ENCODE measurements around the gene LDLR. TPM values are rescaled to one million over a fixed set of nuclear protein-coding genes. Genes with fewer than 3 reads are reported as not detected.
"Not testable (repeated sequence)": the region's sequence is repeated elsewhere in the genome, so short reads cannot be mapped to it uniquely, and the experiment has no call there.

LDLR gene
- total RNA-seq, 2 donors from 2014 or later: 63.8 to 83.5 TPM

DNA sequence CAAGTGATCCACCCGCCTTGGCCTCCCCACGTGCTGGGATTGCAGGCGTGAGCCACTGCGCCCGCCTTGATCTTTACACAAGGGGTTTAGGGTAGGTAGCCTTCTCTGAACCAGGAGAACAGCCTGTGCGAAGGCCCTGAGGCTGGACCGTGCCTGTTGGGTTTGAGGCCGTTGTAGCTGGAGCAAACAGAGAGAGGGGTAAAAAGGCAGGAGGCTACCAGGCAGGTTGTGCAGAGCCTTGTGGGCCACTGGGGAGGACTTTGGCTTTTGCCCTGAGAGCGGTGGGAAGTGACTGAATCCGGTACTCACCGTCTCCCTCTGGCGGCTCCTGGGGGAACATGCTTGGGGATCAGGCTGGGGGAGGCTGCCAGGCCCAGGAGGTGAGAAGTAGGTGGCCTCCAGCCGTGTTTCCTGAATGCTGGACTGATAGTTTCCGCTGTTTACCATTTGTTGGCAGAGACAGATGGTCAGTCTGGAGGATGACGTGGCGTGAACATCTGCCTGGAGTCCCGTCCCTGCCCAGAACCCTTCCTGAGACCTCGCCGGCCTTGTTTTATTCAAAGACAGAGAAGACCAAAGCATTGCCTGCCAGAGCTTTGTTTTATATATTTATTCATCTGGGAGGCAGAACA is 41.7 kb downstream of the LDLR start:
- Mint-ChIP-seq H3K36me3 (ENCODE audit: low read depth) (peaks cover 81% of the 10 kb centered on the region), H3K27ac (peak overlapping the region; percentile 2), H3K9me3 (no peaks in the 10 kb centered on the region), H3K4me3 (no peak overlapping the region), H3K4me1 (no peaks in the 10 kb centered on the region), H3K27me3 (no peaks in the 10 kb centered on the region)
- ATAC-seq (replicated peaks): peak; percentile 82

DNA sequence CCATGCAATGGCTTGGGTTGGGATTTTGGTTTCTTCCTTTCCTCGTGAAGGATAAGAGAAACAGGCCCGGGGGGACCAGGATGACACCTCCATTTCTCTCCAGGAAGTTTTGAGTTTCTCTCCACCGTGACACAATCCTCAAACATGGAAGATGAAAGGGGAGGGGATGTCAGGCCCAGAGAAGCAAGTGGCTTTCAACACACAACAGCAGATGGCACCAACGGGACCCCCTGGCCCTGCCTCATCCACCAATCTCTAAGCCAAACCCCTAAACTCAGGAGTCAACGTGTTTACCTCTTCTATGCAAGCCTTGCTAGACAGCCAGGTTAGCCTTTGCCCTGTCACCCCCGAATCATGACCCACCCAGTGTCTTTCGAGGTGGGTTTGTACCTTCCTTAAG is 42.2 kb downstream of the LDLR start:
- H3K36me3 Mint-ChIP-seq (ENCODE audit: low read depth): peaks cover 75% of the 10 kb centered on the region

DNA sequence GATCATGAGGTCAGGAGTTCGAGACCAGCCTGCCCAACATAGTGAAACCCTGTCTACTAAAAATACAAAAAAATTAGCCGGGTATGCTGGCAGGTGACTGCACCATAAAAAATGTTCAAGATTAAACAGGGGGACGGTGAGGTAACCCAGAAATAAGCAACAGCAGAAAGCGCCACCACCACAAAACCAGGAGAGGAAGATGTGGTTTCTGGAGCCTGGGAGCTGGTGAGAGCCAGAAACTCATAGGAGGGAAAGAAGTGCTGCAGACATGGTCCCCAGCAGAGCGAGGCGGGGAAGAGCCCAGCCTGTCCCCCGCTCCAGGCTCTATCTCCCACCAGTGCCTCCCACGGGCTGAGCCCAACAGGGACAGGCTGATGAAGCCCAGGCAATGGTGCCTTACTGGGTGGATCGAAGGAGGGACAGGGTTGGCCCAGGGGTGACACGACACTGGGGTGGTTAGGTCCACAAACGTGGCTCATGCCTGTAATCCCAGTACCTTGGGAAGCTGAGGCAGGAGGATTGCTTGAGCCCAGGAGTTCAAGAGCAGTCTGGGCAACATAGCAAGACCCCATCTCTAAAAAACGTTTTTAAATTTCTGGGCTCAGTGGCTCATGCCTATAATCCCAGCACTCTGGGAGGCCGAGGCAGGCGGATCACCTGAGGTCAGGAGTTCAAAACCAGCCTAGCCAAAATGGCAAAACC is 47.3 kb downstream of the LDLR start:
- no peak for ATAC-seq (replicated peaks)
- Mint-ChIP-seq H3K27ac (peak overlapping the region; percentile 67), H3K36me3 (ENCODE audit: low read depth) (peaks cover 25% of the 10 kb centered on the region), H3K4me1 (peaks cover 4% of the 10 kb centered on the region), H3K27me3 (no peaks in the 10 kb centered on the region), H3K9me3 (no peaks in the 10 kb centered on the region), H3K4me3 (peak overlapping the region; percentile 74)

More for the DNA sequence above, 42.2 kb downstream of the LDLR start:
- H3K4me3 Mint-ChIP-seq: no peak overlapping the region
- H3K27ac Mint-ChIP-seq: peak overlapping the region; percentile 2
- ATAC-seq (replicated peaks): no peak
- no peaks in the 10 kb centered on the region for H3K9me3 Mint-ChIP-seq
- H3K27me3 Mint-ChIP-seq: no peaks in the 10 kb centered on the region
- H3K4me1 Mint-ChIP-seq: no peaks in the 10 kb centered on the region

DNA sequence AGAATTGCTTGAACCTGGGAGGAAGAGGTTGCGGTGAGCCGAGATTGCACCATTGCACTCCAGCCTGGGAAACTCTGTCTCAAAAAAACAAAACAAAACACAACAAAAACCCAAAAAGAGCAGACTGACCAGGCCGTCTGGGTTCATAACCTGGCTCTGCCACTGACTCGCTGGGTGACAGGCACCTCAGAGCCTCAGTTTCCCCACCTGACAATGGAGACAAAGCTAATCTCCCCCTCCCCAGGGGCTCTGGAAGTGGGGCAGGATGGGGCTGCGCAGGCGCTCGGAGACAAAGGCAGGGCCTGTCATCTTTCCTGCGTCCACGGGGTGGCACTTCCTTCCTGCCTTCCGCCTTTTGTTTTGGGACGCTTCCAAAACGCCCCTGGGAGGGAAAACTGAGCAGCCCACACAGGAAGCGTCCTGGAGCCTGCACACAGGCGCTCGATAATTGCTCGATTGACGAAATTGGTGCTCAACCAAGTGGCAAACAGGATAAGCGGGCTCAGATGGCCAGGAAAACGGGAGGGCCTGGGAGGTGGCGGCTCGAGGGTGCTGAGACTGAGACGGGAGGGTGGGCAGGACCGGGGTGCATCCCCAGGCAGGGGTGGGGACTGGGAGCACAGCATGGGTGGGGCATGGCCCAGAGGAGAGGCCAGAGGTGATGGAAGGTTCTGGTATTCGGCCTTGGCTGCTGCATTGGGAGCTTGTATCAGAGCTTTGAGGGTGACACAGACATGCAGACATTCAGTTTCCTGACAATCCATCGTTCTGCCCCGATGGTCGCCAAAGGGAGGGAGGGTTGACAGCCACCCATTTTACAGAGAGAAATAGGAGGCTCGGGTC is 48.5 kb downstream of the LDLR start:
- Mint-ChIP-seq H3K4me3 (peak overlapping the region; percentile 74), H3K27me3 (no peaks in the 10 kb centered on the region)

DNA sequence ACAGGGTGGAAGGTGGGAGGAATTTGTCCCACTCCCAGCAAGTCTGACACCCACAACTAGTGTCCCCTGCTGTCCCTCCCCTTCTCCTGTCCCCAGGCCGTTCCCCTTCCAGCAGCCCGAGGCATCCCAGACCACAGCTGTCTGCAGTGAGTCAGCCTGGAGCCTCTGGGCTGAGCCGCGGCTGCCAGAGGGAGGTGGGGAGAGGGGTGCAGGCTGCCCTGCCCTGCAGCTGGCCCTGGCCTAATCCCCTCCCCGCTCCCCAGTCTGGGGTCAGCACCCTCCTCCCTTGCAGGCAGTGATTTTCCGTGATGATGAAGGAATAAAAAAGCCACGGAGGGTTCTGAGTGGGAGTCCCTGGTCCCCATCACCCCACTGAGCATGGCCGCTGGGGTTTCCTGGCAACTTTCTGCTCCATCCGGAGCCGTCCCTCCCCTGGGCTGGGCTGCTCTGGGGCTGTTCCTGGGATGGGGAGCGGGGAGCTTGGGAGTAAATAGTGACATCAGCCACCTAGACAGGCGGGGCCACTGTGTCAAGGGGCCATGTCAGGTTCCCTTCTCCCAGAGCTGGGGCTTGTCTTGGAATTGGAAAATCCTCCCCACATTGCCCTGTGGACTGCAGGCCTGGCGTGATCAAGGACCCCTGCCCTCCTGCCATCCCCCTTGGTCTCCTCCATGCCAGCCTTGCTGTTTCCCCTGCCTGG is 49.5 kb downstream of the LDLR start:
- H3K4me3 Mint-ChIP-seq: no peak overlapping the region
- peaks cover 4% of the 10 kb centered on the region for H3K4me1 Mint-ChIP-seq
- ATAC-seq (replicated peaks): peak; percentile 28
- H3K9me3 Mint-ChIP-seq: no peaks in the 10 kb centered on the region
- no peaks in the 10 kb centered on the region for H3K27me3 Mint-ChIP-seq
- peak overlapping the region; percentile 9 for H3K27ac Mint-ChIP-seq
- peaks cover 3% of the 10 kb centered on the region for H3K36me3 Mint-ChIP-seq (ENCODE audit: low read depth)

More for the DNA sequence above, 48.5 kb downstream of the LDLR start:
- H3K36me3 Mint-ChIP-seq (ENCODE audit: low read depth): peaks cover 13% of the 10 kb centered on the region
- peaks cover 4% of the 10 kb centered on the region for H3K4me1 Mint-ChIP-seq
- ATAC-seq (replicated peaks): peak; percentile 73
- H3K27ac Mint-ChIP-seq: peak overlapping the region; percentile 51
- H3K9me3 Mint-ChIP-seq: no peaks in the 10 kb centered on the region

DNA sequence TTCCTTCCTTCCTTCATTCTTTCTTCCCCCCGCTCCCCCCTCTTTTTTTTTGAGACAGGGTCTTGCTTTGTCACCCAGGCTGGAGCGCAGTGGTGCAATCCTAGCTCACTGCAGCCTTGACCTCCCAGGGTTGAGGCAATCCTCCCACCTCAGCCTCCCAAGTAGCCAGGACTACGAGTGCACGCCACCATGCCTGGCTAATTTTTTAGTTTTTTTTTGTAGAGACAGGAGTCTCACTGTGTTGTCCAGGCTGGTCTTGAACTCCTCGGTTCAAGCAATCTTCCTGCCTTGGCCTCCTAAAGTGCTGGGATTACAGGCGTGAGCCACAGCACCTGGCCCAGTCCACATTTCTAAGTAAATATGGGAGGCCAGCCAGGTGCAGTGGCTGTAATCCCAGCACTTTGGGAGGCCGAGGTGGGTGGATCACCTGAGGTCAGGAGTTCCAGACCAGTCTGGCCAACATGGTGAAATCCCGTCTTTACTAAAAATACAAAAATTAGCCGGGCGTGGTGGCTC is 50.8 kb downstream of the LDLR start:
- not testable (repeated sequence) for H3K27me3 Mint-ChIP-seq; H3K27ac Mint-ChIP-seq; H3K4me1 Mint-ChIP-seq; H3K4me3 Mint-ChIP-seq; ATAC-seq (replicated peaks); H3K9me3 Mint-ChIP-seq; H3K36me3 Mint-ChIP-seq (ENCODE audit: low read depth)

DNA sequence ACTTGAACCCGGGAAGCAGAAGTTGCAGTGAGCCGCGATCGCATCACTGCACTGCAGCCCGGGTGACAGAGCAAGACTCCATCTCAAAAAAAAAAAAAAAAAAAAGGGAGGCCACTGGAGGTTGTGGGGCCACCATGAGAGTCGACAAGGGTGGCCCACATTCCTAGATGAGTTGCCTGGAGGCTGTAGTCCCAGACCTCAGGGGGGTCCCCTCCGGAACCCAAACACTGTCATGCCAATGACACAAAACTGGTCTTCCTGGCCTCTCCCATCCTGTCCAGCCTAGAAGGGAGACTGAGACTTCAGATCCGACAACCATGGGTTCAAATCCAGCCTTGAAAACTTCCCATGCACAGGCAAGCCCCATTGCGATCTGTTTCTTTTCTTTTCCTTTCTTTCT is 51.6 kb downstream of the LDLR start:
- ATAC-seq (replicated peaks): no peak

DNA sequence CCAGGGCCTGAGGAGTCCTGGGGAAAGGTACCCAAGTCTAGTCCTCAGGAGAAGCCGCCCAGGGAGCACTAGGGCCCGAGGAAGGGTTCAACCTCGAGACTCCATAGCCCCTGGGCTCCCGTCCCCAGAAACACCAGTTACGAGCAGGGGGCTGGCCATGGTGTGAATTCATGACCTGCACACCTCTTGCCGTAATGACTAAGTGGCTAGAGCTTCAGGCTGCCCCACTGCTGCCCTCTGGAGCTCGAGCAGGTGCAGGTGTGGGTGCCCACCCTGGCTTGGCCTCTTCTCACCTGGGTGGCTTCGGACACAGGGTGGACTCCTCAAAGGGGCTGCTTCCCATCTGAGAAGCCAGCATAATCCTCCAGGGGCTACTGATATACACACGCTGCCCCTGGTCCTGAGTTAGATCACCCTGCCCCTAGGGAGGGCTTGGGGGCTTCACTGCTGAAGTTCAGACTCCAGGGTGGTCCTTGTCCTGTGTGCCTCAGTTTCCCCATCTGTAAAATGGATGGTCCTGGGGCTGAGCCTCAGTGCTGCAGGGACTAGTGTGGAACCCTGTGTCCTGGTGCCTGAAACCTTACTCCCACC is 52.8 kb downstream of the LDLR start:
- H3K36me3 Mint-ChIP-seq (ENCODE audit: low read depth): peaks cover 21% of the 10 kb centered on the region
- H3K4me3 Mint-ChIP-seq: no peak overlapping the region
- no peak overlapping the region for H3K27ac Mint-ChIP-seq
- no peaks in the 10 kb centered on the region for H3K27me3 Mint-ChIP-seq
- no peaks in the 10 kb centered on the region for H3K9me3 Mint-ChIP-seq
- ATAC-seq (replicated peaks): no peak
- H3K4me1 Mint-ChIP-seq: peaks cover 4% of the 10 kb centered on the region

More for the DNA sequence above, 51.6 kb downstream of the LDLR start:
- Mint-ChIP-seq H3K36me3 (ENCODE audit: low read depth) (peaks cover 9% of the 10 kb centered on the region), H3K27ac (no peak overlapping the region), H3K4me1 (peaks cover 4% of the 10 kb centered on the region), H3K4me3 (no peak overlapping the region), H3K9me3 (no peaks in the 10 kb centered on the region), H3K27me3 (no peaks in the 10 kb centered on the region)

DNA sequence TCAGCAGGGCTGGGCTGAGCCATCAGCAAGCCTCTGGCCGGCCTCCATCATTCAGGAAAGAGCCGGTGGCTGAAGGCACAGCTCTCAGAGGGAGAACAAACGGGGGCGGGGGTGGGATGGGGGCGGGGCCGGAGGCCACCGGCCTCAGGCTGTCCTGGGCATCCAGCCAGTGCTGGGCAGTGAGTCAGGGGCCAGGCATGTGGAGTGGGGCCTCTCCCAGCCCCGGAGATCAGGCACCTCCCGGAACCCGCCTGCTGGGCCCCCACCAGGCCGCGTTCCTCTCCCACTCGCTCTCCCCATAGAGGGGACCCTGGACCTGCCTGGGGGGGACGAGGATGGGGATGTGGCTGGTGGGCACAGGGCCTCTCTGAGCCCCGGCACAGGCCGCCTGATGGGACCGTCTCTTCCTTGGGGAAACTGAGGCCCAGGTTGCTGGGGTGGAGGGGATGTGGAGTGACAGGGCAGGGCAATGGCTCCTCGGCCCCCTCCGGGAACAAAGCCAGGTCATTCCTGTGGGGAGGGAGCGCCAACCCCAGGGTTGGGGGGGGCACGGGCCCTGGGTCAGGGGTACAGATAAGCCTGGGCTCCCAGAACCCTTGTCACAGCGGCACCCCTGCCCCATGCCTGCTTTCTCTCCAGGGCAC is 53.4 kb downstream of the LDLR start:
- Mint-ChIP-seq H3K9me3 (no peaks in the 10 kb centered on the region), H3K27me3 (no peaks in the 10 kb centered on the region), H3K4me3 (no peak overlapping the region), H3K27ac (no peak overlapping the region), H3K36me3 (ENCODE audit: low read depth) (peaks cover 26% of the 10 kb centered on the region), H3K4me1 (peaks cover 3% of the 10 kb centered on the region)
- no peak for ATAC-seq (replicated peaks)

DNA sequence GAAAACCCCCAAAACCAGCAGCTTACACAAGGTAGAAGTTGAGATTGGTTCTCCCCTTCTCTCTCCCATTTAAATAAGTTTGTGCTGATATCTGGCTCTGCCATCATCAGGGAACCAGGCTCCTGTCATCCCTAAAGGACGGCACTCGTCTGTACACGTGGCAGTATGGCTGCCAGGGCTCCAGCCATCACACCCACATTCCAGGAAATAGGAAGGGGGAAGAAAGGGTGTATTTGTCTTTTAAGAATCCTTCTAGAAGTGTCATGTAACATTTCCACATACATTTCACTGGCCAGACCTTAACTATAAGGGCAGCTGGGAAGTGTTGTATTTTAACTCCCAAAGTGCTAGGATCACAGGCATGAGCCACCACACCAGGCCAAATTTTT is 56.3 kb downstream of the LDLR start:
- H3K27ac Mint-ChIP-seq: no peak overlapping the region
- no peak overlapping the region for H3K4me3 Mint-ChIP-seq
- no peaks in the 10 kb centered on the region for H3K27me3 Mint-ChIP-seq
- no peaks in the 10 kb centered on the region for H3K9me3 Mint-ChIP-seq
- no peaks in the 10 kb centered on the region for H3K4me1 Mint-ChIP-seq
- peaks cover 42% of the 10 kb centered on the region for H3K36me3 Mint-ChIP-seq (ENCODE audit: low read depth)
- no peak for ATAC-seq (replicated peaks)

DNA sequence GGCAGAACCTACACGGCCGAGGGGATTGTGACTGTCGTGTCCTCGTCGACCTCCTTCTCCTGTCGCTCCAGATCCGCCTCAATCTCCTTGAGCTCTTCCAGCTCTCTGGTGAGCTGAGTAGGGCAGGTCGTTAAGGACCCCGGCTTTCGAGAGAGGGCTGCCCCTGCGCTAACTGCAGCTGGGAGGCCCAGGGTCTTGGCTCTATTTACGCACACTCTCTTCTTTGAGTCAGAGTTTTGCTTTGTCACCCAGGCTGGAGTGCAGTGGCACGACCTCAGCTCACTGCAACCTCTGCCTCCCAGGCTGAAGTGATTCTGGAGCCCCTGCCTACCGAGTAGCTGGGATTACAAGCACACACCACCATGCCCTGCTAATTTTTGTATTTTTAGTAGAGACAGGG is 58.7 kb downstream of the LDLR start:
- Mint-ChIP-seq H3K27ac (no peak overlapping the region), H3K9me3 (no peaks in the 10 kb centered on the region), H3K27me3 (no peaks in the 10 kb centered on the region), H3K4me3 (no peak overlapping the region), H3K4me1 (no peaks in the 10 kb centered on the region), H3K36me3 (ENCODE audit: low read depth) (peaks cover 42% of the 10 kb centered on the region)
- ATAC-seq (replicated peaks): no peak

DNA sequence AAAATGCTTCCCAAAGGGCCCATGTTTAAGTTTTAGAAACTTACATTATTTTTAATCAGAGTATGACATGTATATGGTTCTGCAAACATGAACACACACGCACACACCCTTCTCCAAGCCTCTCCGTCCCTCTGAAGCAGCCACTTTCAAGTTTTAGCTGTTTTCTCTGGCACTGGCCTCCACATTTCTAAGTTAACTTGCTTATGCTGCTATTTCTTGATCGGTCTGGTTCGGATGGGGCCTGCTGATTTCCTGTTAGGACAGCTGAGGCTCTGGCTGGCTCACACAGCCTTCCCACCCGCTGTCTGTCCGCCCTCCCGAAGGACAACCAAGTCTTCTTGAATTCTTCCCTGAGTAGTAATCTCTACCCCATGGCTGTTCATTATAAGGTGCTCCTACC is 61.9 kb downstream of the LDLR start:
- Mint-ChIP-seq H3K27me3 (no peaks in the 10 kb centered on the region), H3K9me3 (no peaks in the 10 kb centered on the region), H3K4me3 (no peak overlapping the region), H3K4me1 (peaks cover 7% of the 10 kb centered on the region), H3K36me3 (ENCODE audit: low read depth) (peaks cover 36% of the 10 kb centered on the region), H3K27ac (no peak overlapping the region)
- no peak for ATAC-seq (replicated peaks)

DNA sequence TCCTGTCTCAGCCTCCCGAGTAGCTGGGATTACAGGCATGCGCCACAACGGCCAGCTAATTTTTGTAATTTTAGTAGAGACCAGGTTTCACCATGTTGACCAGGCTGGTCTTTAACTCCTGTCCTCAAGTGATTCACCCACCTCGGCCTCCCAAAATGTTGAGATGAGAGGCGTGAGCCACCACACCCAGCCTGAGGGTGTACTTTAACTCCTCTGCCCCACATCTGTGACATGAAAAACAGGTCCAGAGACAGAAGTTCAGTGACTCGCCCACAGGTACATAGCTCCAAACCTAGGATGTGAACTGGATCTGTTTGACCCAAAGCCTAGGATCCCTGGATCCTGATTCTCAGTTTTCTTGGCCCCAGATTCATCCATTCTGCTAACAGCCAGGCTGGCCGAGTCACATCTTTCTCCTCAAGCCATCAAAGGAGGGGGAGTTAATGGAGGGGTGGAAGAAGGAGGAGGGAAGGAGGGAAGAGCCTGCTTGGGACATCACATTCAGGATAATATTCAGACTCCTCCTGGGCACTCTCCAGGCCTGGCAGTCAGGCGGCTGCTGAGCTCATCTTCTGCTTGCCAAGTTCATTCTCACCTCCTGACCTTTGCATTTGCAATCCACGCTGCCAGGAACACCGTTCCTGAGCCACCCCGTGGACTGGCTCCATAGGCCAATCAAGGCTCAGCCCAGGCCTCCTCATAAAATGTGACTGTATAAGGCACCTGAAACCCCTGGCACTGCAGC is 63.2 kb downstream of the LDLR start:
- Mint-ChIP-seq H3K9me3 (no peaks in the 10 kb centered on the region), H3K4me1 (peaks cover 7% of the 10 kb centered on the region), H3K36me3 (ENCODE audit: low read depth) (peaks cover 23% of the 10 kb centered on the region), H3K27me3 (no peaks in the 10 kb centered on the region), H3K27ac (no peak overlapping the region), H3K4me3 (no peak overlapping the region)
- ATAC-seq (replicated peaks): no peak
